A673 (cell line): ENCODE measurements around the gene EZH2. TPM values are rescaled to one million over a fixed set of nuclear protein-coding genes. Genes with fewer than 3 reads are reported as not detected.

Experiments used
- BruUV-seq: library from RNA; stranded (reverse); fragments of 400-500 nt; replicated peaks from 2 replicates; lab custom pipeline; 2021; lab: Mats Ljungman, UMichigan
- CTCF ChIA-PET: fragments of 300-600 bp; sonication (Branson Sonifier 250); formaldehyde crosslinking; loops from one replicate; lab custom pipeline; 2022; ENCODE audit warnings: antibody characterized with exemption; lab: Charles Lee
- POLR2A ChIA-PET: fragments of 300-600 bp; sonication (Branson Sonifier 250); formaldehyde crosslinking; loops from one replicate; lab custom pipeline; 2022; ENCODE audit warnings: antibody characterized with exemption; ENCODE audit not compliant: low non-redundant PET; lab: Charles Lee
- DNase-seq: peaks from one replicate; pipeline ENCODE4 v3.0.0-alpha.2; 2015; ENCODE audit warnings: low spot score
- H3K27ac ChIP-seq: fragments of 200-600 bp; sonication (generic); 2 replicates; pipeline ENCODE4 v1.5.1; 2016; ENCODE audit warnings: mixed run types, low read depth, mild to moderate bottlenecking, mixed read lengths, antibody characterized with exemption, low read length; ENCODE audit not compliant: poor library complexity, severe bottlenecking
- H3K27me3 ChIP-seq: fragments of 200-600 bp; sonication (generic); replicated peaks from 2 replicates; pipeline ENCODE4 v1.6.1; 2017; ENCODE audit warnings: mixed run types, low read depth, mild to moderate bottlenecking, mixed read lengths, antibody characterized with exemption, low read length; ENCODE audit not compliant: insufficient read depth, poor library complexity
- H3K36me3 ChIP-seq: fragments of 200-600 bp; sonication (generic); 2 replicates; pipeline ENCODE4 v1.6.1; 2016; ENCODE audit warnings: mixed run types, mild to moderate bottlenecking, mixed read lengths, antibody characterized with exemption, low read length; ENCODE audit not compliant: insufficient read depth, poor library complexity, severe bottlenecking
- H3K4me1 ChIP-seq: fragments of 200-600 bp; sonication (generic); 2 replicates; pipeline ENCODE4 v1.6.1; 2017; ENCODE audit warnings: mixed run types, mild to moderate bottlenecking, mixed read lengths, antibody characterized with exemption, low read length; ENCODE audit not compliant: insufficient read depth, poor library complexity, severe bottlenecking
- H3K4me3 ChIP-seq: fragments of 200-600 bp; sonication (generic); 2 replicates; pipeline ENCODE4 v1.5.1; 2016; ENCODE audit warnings: low read depth, mixed run types, mild to moderate bottlenecking, mixed read lengths, low read length; ENCODE audit not compliant: poor library complexity, severe bottlenecking
- H3K9me3 ChIP-seq: fragments of 200-600 bp; sonication (generic); 2 replicates; pipeline ENCODE4 v1.6.1; 2016; ENCODE audit warnings: mixed run types, low read depth, mild to moderate bottlenecking, mixed read lengths, antibody characterized with exemption, low read length; ENCODE audit not compliant: poor library complexity, severe bottlenecking
- EZH2 ChIP-seq: fragments of 200-600 bp; sonication (generic); IDR thresholded peaks from 2 replicates; pipeline ENCODE4 v1.6.1; 2017; ENCODE audit warnings: borderline replicate concordance, low read depth, mild to moderate bottlenecking, mixed read lengths, antibody characterized with exemption, low read length; ENCODE audit not compliant: poor library complexity, severe bottlenecking
- intact Hi-C: fragments of 100-400 bp; cut with micrococcal nuclease; formaldehyde crosslinking; loops from one replicate; pipeline ENCODE4 v1.10.0; 2022; ENCODE audit not compliant: unreplicated experiment
- total RNA-seq: library from RNA; stranded (reverse); gene quantifications from 2 replicates; pipeline ENCODE4 v1.2.3, GENCODE V29; 2021
- TF ChIP-seq, protein P1 (sequence below): fragments of 300-800, 200-600 bp; sonication (generic); conservative IDR thresholded peaks from 2 replicates; pipeline ENCODE4 v1.5.1; 2017; ENCODE audit warnings: low read depth, mild to moderate bottlenecking, antibody characterized with exemption, low read length, moderate library complexity, mixed read lengths

Gene EZH2
- total RNA-seq, 1 experiment from 2014 or later: 140 TPM

DNA sequence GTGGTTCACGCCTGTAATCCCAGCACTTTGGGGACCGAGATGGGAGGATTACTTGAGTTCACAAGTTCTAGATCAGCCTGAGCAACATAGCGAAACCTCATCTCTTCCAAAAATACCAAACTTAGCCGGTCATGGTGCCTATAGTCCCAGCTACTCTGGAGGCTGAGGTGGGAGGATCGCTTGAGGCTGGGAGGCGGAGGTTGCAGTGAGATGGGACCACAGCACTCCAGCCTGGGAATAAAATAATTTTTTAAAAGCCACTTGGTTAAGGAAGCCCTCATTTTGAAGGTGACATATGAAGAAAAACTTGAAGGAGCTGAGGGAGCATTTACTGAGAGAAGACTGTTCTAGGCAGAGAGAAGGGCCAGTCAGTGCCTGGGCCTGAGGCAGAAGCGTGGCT, 4.2 kb upstream of the EZH2 start:
- Histone ChIP-seq H3K27me3 (no peaks in the 10 kb centered on the region), H3K27ac (no peak overlapping the region), H3K4me1 (no peaks in the 10 kb centered on the region), H3K36me3 (peaks cover 4% of the 10 kb centered on the region), H3K9me3 (no peaks in the 10 kb centered on the region), H3K4me3 (no peak overlapping the region)
- no peak for TF ChIP-seq EZH2
- TF ChIP-seq, protein P1, sequence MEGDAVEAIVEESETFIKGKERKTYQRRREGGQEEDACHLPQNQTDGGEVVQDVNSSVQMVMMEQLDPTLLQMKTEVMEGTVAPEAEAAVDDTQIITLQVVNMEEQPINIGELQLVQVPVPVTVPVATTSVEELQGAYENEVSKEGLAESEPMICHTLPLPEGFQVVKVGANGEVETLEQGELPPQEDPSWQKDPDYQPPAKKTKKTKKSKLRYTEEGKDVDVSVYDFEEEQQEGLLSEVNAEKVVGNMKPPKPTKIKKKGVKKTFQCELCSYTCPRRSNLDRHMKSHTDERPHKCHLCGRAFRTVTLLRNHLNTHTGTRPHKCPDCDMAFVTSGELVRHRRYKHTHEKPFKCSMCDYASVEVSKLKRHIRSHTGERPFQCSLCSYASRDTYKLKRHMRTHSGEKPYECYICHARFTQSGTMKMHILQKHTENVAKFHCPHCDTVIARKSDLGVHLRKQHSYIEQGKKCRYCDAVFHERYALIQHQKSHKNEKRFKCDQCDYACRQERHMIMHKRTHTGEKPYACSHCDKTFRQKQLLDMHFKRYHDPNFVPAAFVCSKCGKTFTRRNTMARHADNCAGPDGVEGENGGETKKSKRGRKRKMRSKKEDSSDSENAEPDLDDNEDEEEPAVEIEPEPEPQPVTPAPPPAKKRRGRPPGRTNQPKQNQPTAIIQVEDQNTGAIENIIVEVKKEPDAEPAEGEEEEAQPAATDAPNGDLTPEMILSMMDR: no peak
- CTCF ChIA-PET: no interaction called here
- BruUV-seq: no TSS peak
- DNase-seq: no peak
- intact Hi-C loops: no loop called here
- POLR2A ChIA-PET: no interaction called here

DNA sequence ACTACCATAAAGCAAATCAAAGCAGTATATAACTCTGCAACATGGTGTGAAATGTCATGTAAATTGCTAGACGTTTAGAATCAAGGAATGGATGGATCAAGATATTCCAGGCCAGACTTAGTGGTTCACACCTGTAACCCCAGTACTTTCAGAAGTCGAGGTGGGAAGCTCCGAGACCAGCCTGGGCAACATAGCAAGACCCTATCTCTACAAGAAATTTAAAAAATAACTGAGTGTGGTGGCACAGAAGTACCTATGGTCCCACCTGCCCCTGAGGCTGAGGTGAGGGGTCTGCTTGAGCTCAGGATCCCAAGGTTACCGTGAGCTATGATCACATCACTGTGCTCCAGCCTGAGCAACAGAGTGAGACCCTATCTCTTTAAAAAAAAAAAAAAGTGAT, 2.8 kb upstream of the EZH2 start:
- Histone ChIP-seq H3K4me1 (no peaks in the 10 kb centered on the region), H3K36me3 (peaks cover 4% of the 10 kb centered on the region), H3K4me3 (no peak overlapping the region), H3K27ac (no peak overlapping the region), H3K27me3 (no peaks in the 10 kb centered on the region), H3K9me3 (no peaks in the 10 kb centered on the region)
- no peak for DNase-seq
- TF ChIP-seq, protein P1: no peak
- intact Hi-C loops: no loop called here
- POLR2A ChIA-PET: no interaction called here
- CTCF ChIA-PET: no interaction called here
- BruUV-seq: no TSS peak

DNA sequence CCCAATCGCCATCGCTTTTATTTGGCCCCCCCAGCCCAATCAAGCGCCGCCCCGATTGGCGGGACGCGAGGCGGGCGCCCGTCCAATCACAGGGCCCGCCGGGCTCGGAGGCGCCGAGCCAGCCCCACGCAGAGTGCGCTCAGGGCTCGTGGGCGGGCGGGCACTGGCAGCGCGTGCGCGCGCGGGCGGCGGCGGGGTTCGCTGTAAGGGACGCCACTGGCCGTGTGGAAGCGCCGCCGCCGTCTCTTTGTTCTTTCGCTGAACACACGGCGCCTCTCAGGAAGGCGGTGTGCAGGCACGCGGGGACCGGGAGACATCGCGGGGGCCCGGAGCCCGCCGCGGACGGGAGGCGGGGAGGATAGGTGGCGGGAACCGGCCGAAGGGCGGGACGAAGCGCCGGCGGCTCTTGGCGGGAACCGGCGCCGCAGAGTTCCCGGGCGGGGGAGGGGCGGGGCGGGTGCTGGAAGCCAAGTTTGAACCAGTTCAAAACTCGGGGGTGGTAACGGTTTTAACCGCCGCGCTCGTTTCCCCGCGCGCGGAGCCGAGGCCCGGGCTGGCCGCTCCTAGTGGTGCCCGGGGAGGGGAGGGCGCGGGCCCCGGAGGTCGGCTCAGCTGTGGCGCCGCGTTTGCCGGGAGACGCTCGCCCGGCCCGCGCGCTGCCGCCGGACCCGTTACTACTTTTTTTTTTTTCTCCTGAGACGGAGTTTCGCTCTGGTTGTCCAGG, 370 bp upstream of the EZH2 start:
- Histone ChIP-seq H3K27ac (peak overlapping the region; percentile 98), H3K27me3 (no peaks in the 10 kb centered on the region), H3K9me3 (no peaks in the 10 kb centered on the region), H3K4me3 (peak overlapping the region; percentile 97), H3K36me3 (peaks cover 4% of the 10 kb centered on the region), H3K4me1 (peaks cover 15% of the 10 kb centered on the region)
- intact Hi-C loops: loop anchor here (2.0 to 5.0 kb wide), 2 partner anchors 102 to 182 kb away; no protein-coding TSS in a partner anchor
- ChIA-PET POLR2A (no interaction called here), CTCF (no interaction called here)
- BruUV-seq: TSS peak; percentile 44
- TF ChIP-seq, protein P1: no peak
- no peak for TF ChIP-seq EZH2
- DNase-seq: peak; percentile 96
